ENCODE data around the gene GABBR1. TPM values are rescaled to one million over a fixed set of nuclear protein-coding genes. Genes with fewer than 3 reads are reported as not detected.
A peak's percentile ranks its signal among the peaks of the same experiment; 100 is the strongest.

GABBR1 gene
- total and polyA plus RNA-seq, 2 of the 13 experiments (the other 11 are each of a cell fraction or from before 2014, with no cell fraction given), result 0.07 to 0.37 TPM

GRCh38 chr6:29647927-29648642, 15.1 kb upstream of the GABBR1 start (continued):
- TF ChIP-seq TCF12 (IDR thresholded peaks at IDR 0.05), result no peak
- TF ChIP-seq TCF12 (CRISPR knock-in tag; IDR thresholded peaks at IDR 0.05), result no peak
- peak; percentile 62 for TF ChIP-seq ZNF121 (CRISPR knock-in tag; IDR thresholded peaks at IDR 0.05)
- TF ChIP-seq REST (IDR thresholded peaks at IDR 0.05; ENCODE audit: borderline replicate concordance in 1 of 2, low read depth in 1 of 2, low read length in 2 of 2), result no peak
- TF ChIP-seq ZNF747 (CRISPR knock-in tag; IDR thresholded peaks at IDR 0.05; ENCODE audit: borderline replicate concordance), result no peak
- TF ChIP-seq ZBTB38 (CRISPR knock-in tag; IDR thresholded peaks at IDR 0.05), result peak; percentile 74
- TF ChIP-seq ZNF687 (CRISPR knock-in tag; IDR thresholded peaks at IDR 0.05), result peak; percentile 21; the same call in 1 of the 2 replicates
- peak; percentile 62 for TF ChIP-seq STAG1 (CRISPR knock-in tag; IDR thresholded peaks at IDR 0.05)
- peak; percentile 58; the same call in 1 of the 2 replicates for TF ChIP-seq RFX5 (IDR thresholded peaks at IDR 0.05; ENCODE audit: low read depth, low read length)
